ENCODE data around the gene DENND5B. TPM values are rescaled to one million over a fixed set of nuclear protein-coding genes. Genes with fewer than 3 reads are reported as not detected.

DENND5B gene
- total and polyA plus RNA-seq, 2 of the 4 experiments (the other 2 are of a cell fraction) = 5.5 to 13.4 TPM

GRCh38 chr12:31597066-31597465 lies 6.1 kb upstream of the DENND5B start:
- ATAC-seq (ENCODE audit: low read depth) (no peak), DNase-seq (no peak)
- H3K36me3 ChIP-seq (ENCODE audit: control insufficient read depth, insufficient read depth, low read length) = no peaks in the 10 kb centered on the region
- H2BK15ac ChIP-seq (ENCODE audit: low read depth, low read length) = no peak overlapping the region
- no peak overlapping the region for H4K91ac ChIP-seq (ENCODE audit: insufficient read depth, low read depth, low read length)
- no TSS peak for BruUV-seq (replicated peaks)
- H3K23ac ChIP-seq (ENCODE audit: low read depth, low read length) = no peak overlapping the region
- no peak overlapping the region for H2AK5ac ChIP-seq (ENCODE audit: low read depth, low read length)
- dilution Hi-C loops (cut with HindIII; ENCODE audit: low sequenced_read_pairs, unreplicated experiment) = no loop called here
- no peaks in the 10 kb centered on the region for H4K20me1 ChIP-seq (ENCODE audit: insufficient read depth, low read length)
- ChIA-PET CTCF (no interaction called here), POLR2A (ENCODE audit: unreplicated experiment) (no interaction called here)
- no peak overlapping the region for H2BK120ac ChIP-seq (ENCODE audit: low read depth, low read length)
- TF ChIP-seq RFX5 (IDR thresholded peaks at IDR 0.05; ENCODE audit: low read depth, low read length) (no peak), USF2 (IDR thresholded peaks at IDR 0.05; ENCODE audit: low read depth, low read length) (no peak), BHLHE40 (IDR thresholded peaks at IDR 0.05; ENCODE audit: low read depth, low read length) (no peak), POLR2A (IDR thresholded peaks at IDR 0.05; ENCODE audit: low read depth, low read length) (no peak)
- H2BK20ac ChIP-seq (ENCODE audit: low read depth, low read length) = no peak overlapping the region
- H3K9ac ChIP-seq (ENCODE audit: low read depth, low read length) = no peak overlapping the region
- in situ Hi-C loops (cut with MboI; ENCODE audit: low sequenced_read_pairs) = loop anchor here (25.0 kb wide), 1 partner anchor 160 kb away; no protein-coding TSS in a partner anchor
- no peak overlapping the region for H3K56ac ChIP-seq (ENCODE audit: extremely low read depth, insufficient read depth, low read length)
- no peaks in the 10 kb centered on the region for H3K9me3 ChIP-seq (ENCODE audit: control insufficient read depth, insufficient read depth, low read length)
- no peaks in the 10 kb centered on the region for H3K79me1 ChIP-seq (ENCODE audit: low read depth in 1 of 2, low read length in 2 of 2)
- H3K27me3 ChIP-seq (ENCODE audit: control insufficient read depth, insufficient read depth, low read length) = no peaks in the 10 kb centered on the region
- H3K4me2 ChIP-seq (ENCODE audit: low read depth, low read length) = no peak overlapping the region
- H3K27ac ChIP-seq (ENCODE audit: insufficient read depth, low read length) = no peak overlapping the region
- no peak overlapping the region for H2AFZ ChIP-seq (replicated peaks; ENCODE audit: low read length, poor library complexity)
- no peak overlapping the region for H3K4ac ChIP-seq (ENCODE audit: low read depth, low read length)
- intact Hi-C loops (cut with micrococcal nuclease) = no loop called here
- no peak overlapping the region for H3K14ac ChIP-seq (replicated peaks; ENCODE audit: low read depth, low read length)
- WGBS, 2 experiments (ENCODE audit: extremely low coverage in 2 of 2, insufficient read length in 1 of 2) = 80% methylated on average over 1 of the region's 8 CpGs; no CpG with 5 or more reads in 1 of the 2 experiments
- H4K5ac ChIP-seq (ENCODE audit: low read depth, low read length) = no peak overlapping the region
- H3K9me1 ChIP-seq (ENCODE audit: insufficient read depth, low read length) = no peaks in the 10 kb centered on the region
- H4K8ac ChIP-seq (ENCODE audit: low read depth in 2 of 2, low read length in 2 of 2) = no peak overlapping the region
- H2BK5ac ChIP-seq (ENCODE audit: low read depth, low read length, poor library complexity, severe bottlenecking) = no peak overlapping the region
- H2AK9ac ChIP-seq (replicated peaks; ENCODE audit: low read depth, low read length, poor library complexity) = no peak overlapping the region
- no peak overlapping the region for H3K18ac ChIP-seq (ENCODE audit: low read depth, low read length)
- H3K4me1 ChIP-seq (ENCODE audit: control insufficient read depth, insufficient read depth, low read length) = peaks cover 2% of the 10 kb centered on the region; the same call in 1 of the 2 replicates
- no peak overlapping the region for H3K4me3 ChIP-seq (ENCODE audit: insufficient read depth, low read depth, low read length)

Data from IMR-90 (cell line).